Right lobe of liver (tissue), 4 donors: ENCODE results near the gene FAR2.

Experiments
- CTCF ChIP-seq, 4 donors: fragments of 200-600 bp in 3 of 4; fragments of 450-650 bp in 1 of 4; IDR thresholded peaks; one replicate each; pipeline versions ENCODE4 v1.5.1 to v1.8.0; 2016 to 2022; ENCODE audit warnings: antibody characterized with exemption in 4 of 4, mild to moderate bottlenecking in 2 of 4
- POLR2A ChIP-seq: fragments of 450-650 bp; IDR thresholded peaks from one replicate; pipeline ENCODE4 v1.6.1; 2017; ENCODE audit warnings: antibody characterized with exemption, mild to moderate bottlenecking
- donor health status: DM: no; HTN: no; CAD: no.
- donor health status: DM: no; HTN: no; CAD: no.
- donor health status: DM: no; HTN: yes; CAD: no.

DNA sequence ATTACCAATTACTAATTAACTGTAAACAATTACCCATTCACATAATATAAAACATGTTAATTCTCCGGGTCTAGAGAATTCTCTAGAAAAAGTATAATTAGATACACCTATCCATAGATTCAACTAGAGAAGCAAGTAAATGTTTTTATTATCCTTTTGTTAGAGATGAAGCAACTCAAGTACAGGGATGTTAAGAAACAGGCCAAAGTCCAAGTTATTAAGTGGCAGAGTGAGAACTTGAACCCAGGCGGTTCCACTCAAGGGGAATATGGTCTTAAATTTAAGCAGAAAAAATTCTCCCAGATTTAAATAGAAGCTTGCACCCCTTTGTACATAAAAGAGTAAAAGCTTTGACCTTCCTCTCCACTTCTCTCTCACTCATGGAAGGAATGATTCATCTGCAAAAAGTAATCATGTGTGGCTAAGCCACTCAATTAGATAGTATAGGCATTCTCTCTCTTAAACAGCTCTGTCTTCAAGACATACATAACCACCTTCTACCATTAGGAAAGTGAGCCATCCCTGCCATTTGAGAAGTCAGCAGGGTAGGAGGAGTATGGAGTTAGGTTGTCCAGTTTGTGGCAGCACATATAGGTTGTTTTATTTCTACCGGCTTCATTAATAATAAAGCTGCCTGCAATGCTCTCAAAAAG, 197.8 kb downstream of the FAR2 start:
- TF ChIP-seq CTCF (IDR thresholded peaks at IDR 0.05) (no peak), POLR2A (no peak)
